Lower lobe of right lung (tissue), 2 donors: Measurements from ENCODE around the gene SKAP2. TPM values are rescaled to one million over a fixed set of nuclear protein-coding genes. Genes with fewer than 3 reads are reported as not detected.

Experiments used
- ATAC-seq, 2 donors: fragments of 200-7000 bp; cut with Tn5 transposase; one replicate each; pipeline ENCODE4 v1.9.1; 2020 to 2022; ENCODE audit warnings: mild to moderate bottlenecking in 2 of 2, moderate library complexity in 2 of 2
- DNase-seq: peaks from one replicate; pipeline ENCODE4 v3.0.0-alpha.2; 2020
- H3K27ac ChIP-seq: fragments of 200-600 bp; one replicate; pipeline ENCODE4 v1.8.0; 2022
- H3K27me3 ChIP-seq: fragments of 200-600 bp; one replicate; pipeline ENCODE4 v1.8.0; 2022; ENCODE audit warnings: low read depth
- H3K36me3 ChIP-seq: fragments of 200-600 bp; one replicate; pipeline ENCODE4 v1.8.0; 2022; ENCODE audit warnings: mild to moderate bottlenecking
- H3K4me1 ChIP-seq: fragments of 200-600 bp; one replicate; pipeline ENCODE4 v1.8.0; 2022
- H3K4me3 ChIP-seq: fragments of 200-600 bp; one replicate; pipeline ENCODE4 v1.8.0; 2022; ENCODE audit warnings: mild to moderate bottlenecking
- H3K9me3 ChIP-seq: fragments of 200-600 bp; one replicate; pipeline ENCODE4 v1.8.0; 2022
- CTCF ChIP-seq: fragments of 200-600 bp; IDR thresholded peaks from one replicate; pipeline ENCODE4 v1.8.0; 2022; ENCODE audit warnings: antibody characterized with exemption, mild to moderate bottlenecking
- intact Hi-C: fragments of 100-400 bp; cut with DNase I; formaldehyde crosslinking; loops from one replicate; pipeline ENCODE4 v1.11.0; 2022
- total RNA-seq: library from RNA; stranded (reverse); fragmentation: NEBNext Ultra II Directional; extraction: Animal tissue kit (Norgen Biotek cat#: 25700); gene quantifications from one replicate; pipeline ENCODE4 v1.2.1, GENCODE V29; 2021
- donor health status: DM: no; HTN: yes; CAD: no; lungs with severe emphysema.

Gene SKAP2
- total RNA-seq, 1 donor from 2014 or later, result 75.0 TPM

- TF ChIP-seq CTCF, result no peak
- no peak for DNase-seq
- no peaks in the 10 kb centered on the region for H3K9me3 ChIP-seq
- no peak overlapping the region for H3K4me3 ChIP-seq
- no peaks in the 10 kb centered on the region for H3K27me3 ChIP-seq
- no peak overlapping the region for H3K27ac ChIP-seq
- no peak for ATAC-seq
- intact Hi-C loops, result no loop called here
- peaks cover 38% of the 10 kb centered on the region for H3K4me1 ChIP-seq
- no peaks in the 10 kb centered on the region for H3K36me3 ChIP-seq
Measured at GRCh38 chr7:26691406-26691805, 173.0 kb downstream of the SKAP2 start.

GRCh38 chr7:26690135-26690805 is 174.1 kb downstream of the SKAP2 start:
- DNase-seq, result no peak

GRCh38 chr7:26688936-26689506 is 175.4 kb downstream of the SKAP2 start:
- TF ChIP-seq CTCF, result no peak
- intact Hi-C loops, result no loop called here
- DNase-seq, result no peak

More at GRCh38 chr7:26690135-26690805, 174.1 kb downstream of the SKAP2 start:
- Histone ChIP-seq H3K4me1 (peaks cover 49% of the 10 kb centered on the region), H3K4me3 (no peak overlapping the region), H3K27ac (no peak overlapping the region), H3K36me3 (no peaks in the 10 kb centered on the region), H3K27me3 (no peaks in the 10 kb centered on the region), H3K9me3 (no peaks in the 10 kb centered on the region)
- intact Hi-C loops, result no loop called here
- ATAC-seq, result no peak
- no peak for TF ChIP-seq CTCF

GRCh38 chr7:26688388-26688787 is 176.0 kb downstream of the SKAP2 start:
- ATAC-seq (no peak), DNase-seq (no peak)
- Histone ChIP-seq H3K27me3 (no peaks in the 10 kb centered on the region), H3K27ac (no peak overlapping the region), H3K36me3 (no peaks in the 10 kb centered on the region), H3K9me3 (no peaks in the 10 kb centered on the region), H3K4me3 (no peak overlapping the region), H3K4me1 (peaks cover 56% of the 10 kb centered on the region)
- TF ChIP-seq CTCF, result no peak
- intact Hi-C loops, result no loop called here

More at GRCh38 chr7:26688936-26689506, 175.4 kb downstream of the SKAP2 start:
- no peak overlapping the region for H3K4me3 ChIP-seq
- no peaks in the 10 kb centered on the region for H3K36me3 ChIP-seq
- peak in 1 of 2 donors; percentile 41 for ATAC-seq
- peaks cover 56% of the 10 kb centered on the region for H3K4me1 ChIP-seq
- no peaks in the 10 kb centered on the region for H3K27me3 ChIP-seq
- H3K9me3 ChIP-seq, result no peaks in the 10 kb centered on the region
- peak overlapping the region; percentile 29 for H3K27ac ChIP-seq

GRCh38 chr7:26687032-26687431 is 177.4 kb downstream of the SKAP2 start:
- Histone ChIP-seq H3K9me3 (no peaks in the 10 kb centered on the region), H3K36me3 (no peaks in the 10 kb centered on the region), H3K4me1 (peaks cover 56% of the 10 kb centered on the region), H3K27me3 (no peaks in the 10 kb centered on the region), H3K4me3 (no peak overlapping the region), H3K27ac (peak overlapping the region; percentile 33)
- no peak for TF ChIP-seq CTCF
- ATAC-seq, result no peak
- intact Hi-C loops, result no loop called here
- DNase-seq, result no peak
